HEK293T (cell line): ENCODE measurements around the gene PPP2R1B.

ENCODE experiments used
- CTCF ChIA-PET: fragments of 350-600 bp; formaldehyde crosslinking; extraction: SDS; loops from one replicate; lab custom pipeline; 2021; ENCODE audit warnings: antibody characterized with exemption, inconsistent platforms; lab: Yijun Ruan, JAX
- POLR2A ChIA-PET: fragments of 350-600 bp; formaldehyde crosslinking; extraction: SDS; loops from one replicate; lab custom pipeline; 2020; ENCODE audit warnings: antibody characterized with exemption, inconsistent platforms; lab: Yijun Ruan, JAX
- DNase-seq: peaks from one replicate; pipeline ENCODE4 v3.0.0; 2012; ENCODE audit warnings: mixed read lengths; ENCODE audit errors: extremely low spot score
- ARNT ChIP-seq: fragments of 450-650 bp; IDR thresholded peaks from 2 replicates; pipeline ENCODE4 v1.6.1; 2017; ENCODE audit warnings: mild to moderate bottlenecking
- BHLHE40 ChIP-seq: fragments of 450-650 bp; IDR thresholded peaks from 2 replicates; pipeline ENCODE4 v1.6.1; 2016; ENCODE audit warnings: mild to moderate bottlenecking, moderate library complexity, borderline replicate concordance
- CTBP1 ChIP-seq: fragments of 450-650 bp; IDR thresholded peaks from 2 replicates; pipeline ENCODE4 v1.6.1; 2016; ENCODE audit warnings: borderline replicate concordance
- ELF4 ChIP-seq: fragments of 450-650 bp; IDR thresholded peaks from 2 replicates; pipeline ENCODE4 v1.6.1; 2017; ENCODE audit warnings: antibody characterized with exemption
- FOXA1 ChIP-seq: fragments of 450-650 bp; IDR thresholded peaks from 2 replicates; pipeline ENCODE4 v1.6.1; 2016; ENCODE audit warnings: mild to moderate bottlenecking
- FOXK2 ChIP-seq: fragments of 450-650 bp; IDR thresholded peaks from 2 replicates; pipeline ENCODE4 v1.6.1; 2016; ENCODE audit warnings: mild to moderate bottlenecking
- FOXM1 ChIP-seq: fragments of 450-650 bp; IDR thresholded peaks from 2 replicates; pipeline ENCODE4 v1.6.1; 2017; ENCODE audit warnings: mild to moderate bottlenecking, borderline replicate concordance
- HDGF ChIP-seq: fragments of 450-650 bp; IDR thresholded peaks from 2 replicates; pipeline ENCODE4 v1.6.1; 2017; ENCODE audit warnings: antibody characterized with exemption, borderline replicate concordance
- L3MBTL2 ChIP-seq: fragments of 450-650 bp; conservative IDR thresholded peaks from 2 replicates; pipeline ENCODE4 v1.6.1; 2016; ENCODE audit warnings: mild to moderate bottlenecking
- LEF1 ChIP-seq: fragments of 450-650 bp; IDR thresholded peaks from 2 replicates; pipeline ENCODE4 v1.6.1; 2017; ENCODE audit warnings: mild to moderate bottlenecking, borderline replicate concordance
- NFRKB ChIP-seq: fragments of 450-650 bp; IDR thresholded peaks from 2 replicates; pipeline ENCODE4 v1.6.1; 2016; ENCODE audit warnings: mild to moderate bottlenecking, moderate library complexity
- PKNOX1 ChIP-seq: fragments of 450-650 bp; IDR thresholded peaks from 2 replicates; pipeline ENCODE4 v1.6.1; 2016
- SP1 ChIP-seq: fragments of 450-650 bp; IDR thresholded peaks from 2 replicates; pipeline ENCODE4 v1.6.1; 2017
- SUZ12 ChIP-seq: fragments of 450-650 bp; IDR thresholded peaks from 2 replicates; pipeline ENCODE4 v1.6.1; 2016; ENCODE audit warnings: mild to moderate bottlenecking
- TARDBP ChIP-seq: fragments of 450-650 bp; IDR thresholded peaks from 2 replicates; pipeline ENCODE4 v1.6.1; 2016
- ZNF384 ChIP-seq: fragments of 450-650 bp; IDR thresholded peaks from 2 replicates; pipeline ENCODE4 v1.6.1; 2016

The PPP2R1B gene

GRCh38 chr11:111715142-111715816, 50.9 kb downstream of the PPP2R1B start:
- ChIA-PET POLR2A (no interaction called here), CTCF (no interaction called here)
- TF ChIP-seq TARDBP: no peak
- no peak for TF ChIP-seq FOXM1
- TF ChIP-seq HDGF: no peak
- no peak for TF ChIP-seq ELF4
- no peak for TF ChIP-seq CTBP1
- TF ChIP-seq L3MBTL2: no peak
- no peak for TF ChIP-seq ARNT
- TF ChIP-seq SUZ12: no peak
- no peak for TF ChIP-seq FOXA1
- no peak for TF ChIP-seq LEF1
- no peak for TF ChIP-seq PKNOX1
- TF ChIP-seq NFRKB: no peak
- TF ChIP-seq ZNF384: no peak
- TF ChIP-seq BHLHE40: no peak
- TF ChIP-seq FOXK2: no peak
- no peak for TF ChIP-seq SP1
- DNase-seq: no peak

GRCh38 chr11:111714522-111714921, 51.7 kb downstream of the PPP2R1B start:
- ChIA-PET POLR2A (no interaction called here), CTCF (no interaction called here)
- DNase-seq: no peak
- TF ChIP-seq ZNF384 (no peak), FOXM1 (no peak), TARDBP (no peak), CTBP1 (no peak), FOXK2 (no peak), ARNT (no peak), SP1 (no peak), LEF1 (no peak), BHLHE40 (no peak), L3MBTL2 (no peak)

GRCh38 chr11:111707691-111708067, 58.5 kb downstream of the PPP2R1B start:
- ChIA-PET POLR2A (no interaction called here), CTCF (no interaction called here)
- DNase-seq: no peak
- TF ChIP-seq FOXM1: no peak
- no peak for TF ChIP-seq HDGF
- TF ChIP-seq SP1: no peak
- TF ChIP-seq SUZ12: no peak
- TF ChIP-seq L3MBTL2: no peak
- no peak for TF ChIP-seq PKNOX1
- no peak for TF ChIP-seq CTBP1
- TF ChIP-seq FOXA1: no peak
- no peak for TF ChIP-seq TARDBP
- no peak for TF ChIP-seq NFRKB
- TF ChIP-seq BHLHE40: no peak
- no peak for TF ChIP-seq FOXK2
- TF ChIP-seq LEF1: no peak
- no peak for TF ChIP-seq ELF4

GRCh38 chr11:111707039-111707690, 59.0 kb downstream of the PPP2R1B start:
- no peak for DNase-seq
- CTCF ChIA-PET: no interaction called here
- POLR2A ChIA-PET: no interaction called here
- TF ChIP-seq PKNOX1 (no peak), LEF1 (no peak), FOXM1 (no peak), ARNT (no peak), BHLHE40 (no peak), FOXA1 (no peak), L3MBTL2 (no peak), NFRKB (no peak), SUZ12 (no peak), HDGF (no peak), SP1 (no peak), FOXK2 (no peak), TARDBP (no peak), ZNF384 (no peak)

- ChIA-PET CTCF (no interaction called here), POLR2A (no interaction called here)
- DNase-seq: no peak
- no peak for TF ChIP-seq L3MBTL2
- TF ChIP-seq CTBP1: no peak
- no peak for TF ChIP-seq FOXK2
- no peak for TF ChIP-seq SUZ12
- no peak for TF ChIP-seq SP1
- TF ChIP-seq LEF1: no peak
- TF ChIP-seq TARDBP: no peak
- TF ChIP-seq HDGF: no peak
- no peak for TF ChIP-seq NFRKB
- TF ChIP-seq BHLHE40: no peak
- TF ChIP-seq ELF4: no peak
- no peak for TF ChIP-seq ZNF384
- TF ChIP-seq FOXM1: no peak
- TF ChIP-seq FOXA1: no peak
- TF ChIP-seq PKNOX1: no peak
- TF ChIP-seq ARNT: no peak
These were observed 62.6 kb downstream of the PPP2R1B start for GRCh38 chr11:111703576-111703975.
